DND-41 (cell line): ENCODE measurements around the gene CTCF.

ENCODE experiments used
- ATAC-seq: fragments of 200-7000 bp; cut with Tn5 transposase; 3 replicates; pipeline ENCODE4 v1.9.1; 2021; ENCODE audit warnings: low read depth; ENCODE audit not compliant: insufficient read depth
- DNase-seq: peaks from one replicate; pipeline ENCODE4 v3.0.0-alpha.2; 2020
- H2AFZ ChIP-seq: 2 replicates; pipeline ENCODE4 v1.6.0; 2012; ENCODE audit warnings: low read depth, low read length
- H3K27ac ChIP-seq: 2 replicates; pipeline ENCODE4 v1.5.1; 2012; ENCODE audit warnings: low read length, inconsistent platforms
- H3K27me3 ChIP-seq: fragments of 200-600 bp; sonication (generic); 2 replicates; pipeline ENCODE4 v1.6.0; 2012; ENCODE audit warnings: low read length, mild to moderate bottlenecking, inconsistent platforms; ENCODE audit not compliant: insufficient read depth, poor library complexity
- H3K36me3 ChIP-seq: 2 replicates; pipeline ENCODE4 v1.5.1; 2012; ENCODE audit warnings: low read length, inconsistent platforms; ENCODE audit not compliant: insufficient read depth
- H3K4me1 ChIP-seq: 2 replicates; pipeline ENCODE4 v1.5.1; 2012; ENCODE audit warnings: mild to moderate bottlenecking, low read length; ENCODE audit not compliant: insufficient read depth
- H3K4me2 ChIP-seq: 2 replicates; pipeline ENCODE4 v1.6.0; 2012; ENCODE audit warnings: mild to moderate bottlenecking, moderate library complexity, low read length, inconsistent platforms; ENCODE audit not compliant: insufficient read depth
- H3K4me3 ChIP-seq, 2 experiments: fragments of 200-600 bp in 1 of 2; shearing (Covaris generic) in 1 of 2; 2 replicates each; pipeline ENCODE4 v1.5.1; 2012 to 2016; ENCODE audit warnings: inconsistent platforms in 2 of 2, low read length in 2 of 2, mild to moderate bottlenecking in 2 of 2, low read depth in 1 of 2, moderate library complexity in 1 of 2
- H3K79me2 ChIP-seq: 2 replicates; pipeline ENCODE4 v1.6.0; 2012; ENCODE audit warnings: low read length, inconsistent platforms; ENCODE audit not compliant: insufficient read depth
- H3K9ac ChIP-seq: 2 replicates; pipeline ENCODE4 v1.6.0; 2012; ENCODE audit warnings: low read depth, mild to moderate bottlenecking, inconsistent platforms, low read length, moderate library complexity
- H3K9me3 ChIP-seq: 2 replicates; pipeline ENCODE4 v1.5.1; 2012; ENCODE audit warnings: low read length, moderate library complexity, mild to moderate bottlenecking, inconsistent platforms; ENCODE audit not compliant: insufficient read depth, severe bottlenecking
- H4K20me1 ChIP-seq: 2 replicates; pipeline ENCODE4 v1.6.0; 2012; ENCODE audit warnings: low read length; ENCODE audit not compliant: insufficient read depth
- EZH2 ChIP-seq: IDR thresholded peaks from 3 replicates; pipeline ENCODE4 v1.6.1; 2012; ENCODE audit warnings: borderline replicate concordance, low read depth, mild to moderate bottlenecking, moderate library complexity, low read length, inconsistent platforms; ENCODE audit not compliant: severe bottlenecking
- TF ChIP-seq, protein P1 (sequence below): IDR thresholded peaks from 2 replicates; pipeline ENCODE4 v1.5.1; 2012; ENCODE audit warnings: borderline replicate concordance, low read length, moderate library complexity, mild to moderate bottlenecking; ENCODE audit not compliant: poor library complexity, severe bottlenecking; ENCODE audit errors: extremely low read depth

The CTCF gene

DNA sequence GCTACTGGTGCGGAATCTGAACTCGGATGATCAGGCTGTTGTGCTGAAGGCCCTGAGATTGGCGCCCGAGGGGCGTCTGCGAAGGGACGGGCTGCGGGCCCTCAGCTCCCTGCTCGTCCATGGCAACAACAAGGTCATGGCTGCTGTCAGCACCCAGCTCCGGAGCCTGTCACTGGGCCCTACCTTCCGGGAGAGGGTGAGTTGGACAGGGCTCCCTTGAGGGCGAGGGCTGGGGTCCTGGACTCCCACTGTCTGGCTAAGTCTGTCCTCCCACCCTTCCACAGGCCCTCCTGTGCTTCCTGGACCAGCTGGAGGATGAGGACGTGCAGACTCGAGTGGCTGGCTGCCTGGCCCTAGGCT, 16.7 kb upstream of the CTCF start:
- Histone ChIP-seq H3K27me3 (no peaks in the 10 kb centered on the region), H3K4me3 (no peak overlapping the region), H4K20me1 (peaks cover 11% of the 10 kb centered on the region; the same call in 1 of the 2 replicates), H3K4me1 (peaks cover 62% of the 10 kb centered on the region), H3K4me2 (no peak overlapping the region), H2AFZ (no peak overlapping the region), H3K9me3 (no peaks in the 10 kb centered on the region), H3K36me3 (peaks cover 57% of the 10 kb centered on the region), H3K27ac (peak overlapping the region; percentile 42; the same call in 1 of the 2 replicates), H3K79me2 (peaks cover 16% of the 10 kb centered on the region), H3K9ac (no peak overlapping the region)
- DNase-seq = no peak
- no peak for TF ChIP-seq EZH2
- TF ChIP-seq, protein P1, sequence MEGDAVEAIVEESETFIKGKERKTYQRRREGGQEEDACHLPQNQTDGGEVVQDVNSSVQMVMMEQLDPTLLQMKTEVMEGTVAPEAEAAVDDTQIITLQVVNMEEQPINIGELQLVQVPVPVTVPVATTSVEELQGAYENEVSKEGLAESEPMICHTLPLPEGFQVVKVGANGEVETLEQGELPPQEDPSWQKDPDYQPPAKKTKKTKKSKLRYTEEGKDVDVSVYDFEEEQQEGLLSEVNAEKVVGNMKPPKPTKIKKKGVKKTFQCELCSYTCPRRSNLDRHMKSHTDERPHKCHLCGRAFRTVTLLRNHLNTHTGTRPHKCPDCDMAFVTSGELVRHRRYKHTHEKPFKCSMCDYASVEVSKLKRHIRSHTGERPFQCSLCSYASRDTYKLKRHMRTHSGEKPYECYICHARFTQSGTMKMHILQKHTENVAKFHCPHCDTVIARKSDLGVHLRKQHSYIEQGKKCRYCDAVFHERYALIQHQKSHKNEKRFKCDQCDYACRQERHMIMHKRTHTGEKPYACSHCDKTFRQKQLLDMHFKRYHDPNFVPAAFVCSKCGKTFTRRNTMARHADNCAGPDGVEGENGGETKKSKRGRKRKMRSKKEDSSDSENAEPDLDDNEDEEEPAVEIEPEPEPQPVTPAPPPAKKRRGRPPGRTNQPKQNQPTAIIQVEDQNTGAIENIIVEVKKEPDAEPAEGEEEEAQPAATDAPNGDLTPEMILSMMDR = no peak
- no peak for ATAC-seq

- Histone ChIP-seq H3K4me1 (peaks cover 65% of the 10 kb centered on the region), H3K4me2 (no peak overlapping the region), H3K36me3 (peaks cover 53% of the 10 kb centered on the region), H3K27me3 (no peaks in the 10 kb centered on the region), H3K9me3 (no peaks in the 10 kb centered on the region), H3K79me2 (peaks cover 17% of the 10 kb centered on the region; the same call in 1 of the 2 replicates), H3K4me3 (no peak overlapping the region), H4K20me1 (peaks cover 9% of the 10 kb centered on the region; the same call in 1 of the 2 replicates), H3K9ac (peak overlapping the region; percentile 65), H2AFZ (no peak overlapping the region), H3K27ac (peak overlapping the region; percentile 99)
- ATAC-seq (no peak), DNase-seq (no peak)
- no peak for TF ChIP-seq EZH2
- TF ChIP-seq, protein P1 = peak; percentile 19
These were observed 16.2 kb upstream of the CTCF start for GRCh38 chr16:67546091-67546501.

- peak overlapping the region; percentile 99 for H3K27ac ChIP-seq
- peak overlapping the region; percentile 37; the same call in 1 of the 2 replicates for H2AFZ ChIP-seq
- H3K4me2 ChIP-seq = peak overlapping the region; percentile 61
- H3K4me1 ChIP-seq = peaks cover 60% of the 10 kb centered on the region
- peak; percentile 48 for ATAC-seq
- peaks cover 45% of the 10 kb centered on the region for H3K36me3 ChIP-seq
- TF ChIP-seq, protein P1 = peak; percentile 99
- TF ChIP-seq EZH2 = no peak
- peak overlapping the region in 1 of 2 experiments; percentile 46; a peak in 2 of 4 replicates for H3K4me3 ChIP-seq
- peaks cover 21% of the 10 kb centered on the region; the same call in 1 of the 2 replicates for H3K79me2 ChIP-seq
- H3K9ac ChIP-seq = peak overlapping the region; percentile 65
- H3K9me3 ChIP-seq = no peaks in the 10 kb centered on the region
- peaks cover 7% of the 10 kb centered on the region; the same call in 1 of the 2 replicates for H4K20me1 ChIP-seq
- no peaks in the 10 kb centered on the region for H3K27me3 ChIP-seq
- DNase-seq = peak; percentile 86
These were observed 15.4 kb upstream of the CTCF start for GRCh38 chr16:67546761-67547422.
